ENCODE results near the gene PTPRN2.

The PTPRN2 gene

GRCh38 chr7:157615101-157615817, 972.4 kb downstream of the PTPRN2 start:
- Mint-ChIP-seq H3K27me3 (no peaks in the 10 kb centered on the region), H3K9me3 (no peaks in the 10 kb centered on the region), H3K4me3 (no peak overlapping the region), H3K4me1 (peaks cover 21% of the 10 kb centered on the region), H3K27ac (ENCODE audit: low read depth) (peak overlapping the region; percentile 62), H3K36me3 (ENCODE audit: insufficient read depth) (peaks cover 8% of the 10 kb centered on the region)
- ATAC-seq (replicated peaks; ENCODE audit: extremely low read depth, poor library complexity, severe bottlenecking) (no peak), DNase-seq (ENCODE audit: low spot score in 2 of 2) (no peak)

GRCh38 chr7:157614457-157615020, 973.1 kb downstream of the PTPRN2 start:
- H3K36me3 Mint-ChIP-seq (ENCODE audit: insufficient read depth): peaks cover 8% of the 10 kb centered on the region
- ATAC-seq (replicated peaks; ENCODE audit: extremely low read depth, poor library complexity, severe bottlenecking): no peak
- no peaks in the 10 kb centered on the region for H3K27me3 Mint-ChIP-seq
- H3K4me1 Mint-ChIP-seq: peaks cover 21% of the 10 kb centered on the region
- no peak for DNase-seq (ENCODE audit: low spot score in 2 of 2)
- H3K9me3 Mint-ChIP-seq: no peaks in the 10 kb centered on the region
- no peak overlapping the region for H3K4me3 Mint-ChIP-seq
- H3K27ac Mint-ChIP-seq (ENCODE audit: low read depth): peak overlapping the region; percentile 62

DNA sequence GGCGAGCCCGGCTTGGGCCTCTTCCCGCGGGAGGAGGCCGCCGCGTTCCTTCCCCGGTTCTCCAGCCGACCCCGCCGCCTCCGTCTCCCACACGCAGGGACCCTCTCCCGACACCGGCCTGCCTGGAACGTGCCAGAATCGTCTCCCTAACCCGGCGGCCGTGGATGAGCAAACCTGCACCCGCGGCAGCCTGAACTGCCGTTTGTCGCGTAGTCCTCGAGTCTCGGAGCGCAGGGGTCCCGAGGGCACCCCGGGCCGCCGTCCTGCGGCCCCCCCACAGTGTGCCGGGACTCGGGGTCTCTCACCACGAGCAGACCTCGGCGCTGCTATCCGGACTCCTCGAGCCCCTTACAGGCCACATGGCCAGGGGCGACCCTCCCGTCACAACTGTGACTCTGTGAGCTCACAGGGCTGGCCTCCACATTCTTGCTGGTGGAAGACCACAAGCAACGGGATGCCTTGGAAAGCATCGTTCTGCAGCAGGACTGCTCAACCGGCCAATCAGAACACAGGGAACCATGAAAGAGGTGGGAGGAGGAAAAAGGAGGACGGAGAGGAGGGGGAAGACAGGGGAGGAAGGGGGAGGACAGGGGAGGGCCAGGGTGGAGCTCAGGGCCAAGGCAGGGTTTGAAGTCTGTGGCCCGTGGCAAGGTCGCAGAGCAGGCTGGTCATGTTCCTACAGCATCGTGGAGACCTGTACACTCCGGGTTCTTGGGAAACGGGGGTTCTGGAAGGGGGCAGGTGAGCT, 973.9 kb downstream of the PTPRN2 start:
- ATAC-seq (replicated peaks; ENCODE audit: extremely low read depth, poor library complexity, severe bottlenecking): no peak
- H3K27ac Mint-ChIP-seq (ENCODE audit: low read depth): no peak overlapping the region
- no peaks in the 10 kb centered on the region for H3K27me3 Mint-ChIP-seq
- no peak for DNase-seq (ENCODE audit: low spot score in 2 of 2)
- H3K4me3 Mint-ChIP-seq: peak overlapping the region; percentile 85
- no peaks in the 10 kb centered on the region for H3K9me3 Mint-ChIP-seq
- peaks cover 21% of the 10 kb centered on the region for H3K4me1 Mint-ChIP-seq
- H3K36me3 Mint-ChIP-seq (ENCODE audit: insufficient read depth): peaks cover 11% of the 10 kb centered on the region

DNA sequence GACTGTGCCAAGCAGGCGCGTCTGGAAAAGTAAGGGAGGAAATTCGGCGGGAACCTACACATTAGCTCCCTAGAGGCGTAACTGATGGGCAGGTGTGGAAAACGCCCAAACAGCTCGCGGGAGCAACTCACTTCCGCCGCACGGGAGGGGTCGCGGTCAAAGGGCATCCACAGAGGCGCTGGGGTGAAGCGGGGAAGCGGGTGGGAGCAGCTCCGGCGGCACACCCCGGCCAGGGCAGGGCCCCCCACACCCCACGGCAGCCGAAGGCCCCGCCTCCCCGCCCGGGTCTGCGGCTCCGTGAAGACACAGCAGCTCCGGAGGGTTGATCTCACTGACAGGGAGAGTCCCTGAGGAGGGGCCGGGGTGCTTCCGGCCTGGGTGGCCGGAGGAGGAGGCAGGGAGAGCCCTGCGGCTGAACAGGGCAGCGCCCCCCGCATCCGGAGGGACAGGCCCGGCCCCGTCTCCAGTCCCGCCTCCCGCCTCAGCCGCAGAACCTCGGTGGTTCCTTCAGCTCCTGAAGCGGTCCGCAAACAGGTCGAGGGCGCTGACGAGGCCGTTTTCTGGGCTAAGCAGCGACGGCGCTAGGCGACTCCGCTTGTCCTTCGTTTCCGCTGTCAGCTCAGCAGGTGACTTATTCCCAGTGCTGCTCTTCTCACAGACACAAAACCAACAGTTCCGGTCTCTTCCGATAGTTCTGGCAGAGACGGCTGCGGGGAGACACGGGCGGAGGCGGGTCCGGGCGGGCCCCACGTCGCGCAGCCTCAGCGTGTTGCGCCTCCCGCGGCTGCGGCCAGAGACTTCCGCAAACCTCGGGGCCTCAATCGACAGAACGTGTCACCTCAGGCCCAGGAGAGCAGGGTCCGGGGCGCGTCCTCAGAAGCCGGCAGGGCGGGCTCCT, 974.7 kb downstream of the PTPRN2 start:
- no peaks in the 10 kb centered on the region for H3K9me3 Mint-ChIP-seq
- H3K4me3 Mint-ChIP-seq: peak overlapping the region; percentile 85
- H3K36me3 Mint-ChIP-seq (ENCODE audit: insufficient read depth): peaks cover 11% of the 10 kb centered on the region
- H3K27ac Mint-ChIP-seq (ENCODE audit: low read depth): peak overlapping the region; percentile 90
- ATAC-seq (replicated peaks; ENCODE audit: extremely low read depth, poor library complexity, severe bottlenecking) (peak; percentile 70), DNase-seq (ENCODE audit: low spot score in 2 of 2) (peak; percentile 47 to 54)
- peaks cover 21% of the 10 kb centered on the region for H3K4me1 Mint-ChIP-seq
- no peaks in the 10 kb centered on the region for H3K27me3 Mint-ChIP-seq

GRCh38 chr7:157612009-157612663, 975.5 kb downstream of the PTPRN2 start:
- ATAC-seq (replicated peaks; ENCODE audit: extremely low read depth, poor library complexity, severe bottlenecking) (no peak), DNase-seq (ENCODE audit: low spot score in 2 of 2) (no peak)
- H3K4me1 Mint-ChIP-seq: peaks cover 21% of the 10 kb centered on the region
- H3K9me3 Mint-ChIP-seq: no peaks in the 10 kb centered on the region
- no peaks in the 10 kb centered on the region for H3K27me3 Mint-ChIP-seq
- H3K4me3 Mint-ChIP-seq: peak overlapping the region; percentile 85
- peak overlapping the region; percentile 90 for H3K27ac Mint-ChIP-seq (ENCODE audit: low read depth)
- H3K36me3 Mint-ChIP-seq (ENCODE audit: insufficient read depth): peaks cover 11% of the 10 kb centered on the region

DNA sequence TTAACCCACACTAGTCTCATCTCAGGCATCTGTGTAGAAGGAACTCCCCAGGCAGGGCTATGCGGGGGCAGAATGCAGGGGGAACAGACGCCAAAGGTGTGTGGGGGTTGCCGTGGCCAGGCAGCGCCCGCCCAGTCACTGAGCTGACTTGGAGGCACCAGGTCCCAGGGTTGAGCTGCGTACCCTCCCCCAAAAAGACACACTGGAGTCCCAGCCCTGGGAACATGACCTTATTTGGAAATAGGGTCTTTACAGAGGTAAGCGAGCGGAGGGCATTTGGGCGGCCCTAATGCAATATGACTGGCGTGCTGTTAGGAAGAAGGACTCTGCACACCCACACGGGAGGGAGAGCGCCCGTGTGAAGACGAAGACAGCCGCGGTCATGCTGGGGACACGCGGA, 976.3 kb downstream of the PTPRN2 start:
- Mint-ChIP-seq H3K9me3 (no peaks in the 10 kb centered on the region), H3K36me3 (ENCODE audit: insufficient read depth) (peaks cover 11% of the 10 kb centered on the region), H3K27ac (ENCODE audit: low read depth) (peak overlapping the region; percentile 90), H3K4me3 (peak overlapping the region; percentile 72), H3K4me1 (peaks cover 21% of the 10 kb centered on the region), H3K27me3 (no peaks in the 10 kb centered on the region)
- DNase-seq (ENCODE audit: low spot score in 2 of 2) (no peak), ATAC-seq (replicated peaks; ENCODE audit: extremely low read depth, poor library complexity, severe bottlenecking) (no peak)

- Mint-ChIP-seq H3K4me1 (peaks cover 21% of the 10 kb centered on the region), H3K27ac (ENCODE audit: low read depth) (no peak overlapping the region), H3K4me3 (peak overlapping the region; percentile 72), H3K27me3 (no peaks in the 10 kb centered on the region), H3K9me3 (no peaks in the 10 kb centered on the region), H3K36me3 (ENCODE audit: insufficient read depth) (peaks cover 11% of the 10 kb centered on the region)
- ATAC-seq (replicated peaks; ENCODE audit: extremely low read depth, poor library complexity, severe bottlenecking): no peak
- DNase-seq (ENCODE audit: low spot score in 2 of 2): no peak
Observed at GRCh38 chr7:157610671-157611295, 976.8 kb downstream of the PTPRN2 start.

DNA sequence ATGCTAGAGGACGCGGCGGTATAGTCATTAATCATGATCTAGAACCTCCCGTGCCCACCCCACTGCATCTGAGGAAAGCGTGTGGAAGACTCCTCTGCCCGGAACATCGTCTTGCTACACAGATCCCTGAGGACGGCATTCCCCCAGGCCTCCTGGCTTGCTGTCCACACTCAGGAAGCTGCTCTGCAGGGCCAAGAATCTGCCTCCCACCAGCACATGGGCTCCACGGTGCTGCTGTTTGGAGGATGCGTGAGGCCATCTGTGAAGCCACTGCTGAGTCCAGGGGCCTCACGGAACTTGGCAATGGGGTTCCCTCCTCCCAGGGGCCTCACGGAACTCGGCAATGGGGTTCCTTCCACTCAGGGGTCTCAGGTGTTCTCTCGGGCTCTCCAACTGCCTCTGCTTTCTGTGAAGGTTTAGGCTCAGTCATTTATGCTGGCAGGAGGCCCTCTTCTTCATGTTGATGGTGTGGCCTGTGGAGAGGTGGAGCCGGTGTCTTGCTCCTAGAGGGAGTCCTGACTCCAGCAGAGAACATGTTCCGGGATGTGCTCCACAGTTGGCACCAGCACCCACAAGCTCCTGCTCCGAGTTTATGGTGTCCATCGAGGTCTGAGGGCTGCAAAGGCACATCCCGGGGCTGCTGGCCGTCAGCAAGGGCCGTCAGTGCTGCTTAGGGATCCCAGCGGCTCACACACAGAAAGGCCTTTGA, 977.5 kb downstream of the PTPRN2 start:
- peak overlapping the region; percentile 72 for H3K4me3 Mint-ChIP-seq
- H3K27ac Mint-ChIP-seq (ENCODE audit: low read depth): no peak overlapping the region
- H3K27me3 Mint-ChIP-seq: no peaks in the 10 kb centered on the region
- peaks cover 11% of the 10 kb centered on the region for H3K36me3 Mint-ChIP-seq (ENCODE audit: insufficient read depth)
- peaks cover 21% of the 10 kb centered on the region for H3K4me1 Mint-ChIP-seq
- ATAC-seq (replicated peaks; ENCODE audit: extremely low read depth, poor library complexity, severe bottlenecking): no peak
- H3K9me3 Mint-ChIP-seq: no peaks in the 10 kb centered on the region
- no peak for DNase-seq (ENCODE audit: low spot score in 2 of 2)

GRCh38 chr7:157609516-157609915, 978.1 kb downstream of the PTPRN2 start:
- Mint-ChIP-seq H3K4me3 (no peak overlapping the region), H3K36me3 (ENCODE audit: insufficient read depth) (peaks cover 11% of the 10 kb centered on the region), H3K27me3 (no peaks in the 10 kb centered on the region), H3K4me1 (peaks cover 20% of the 10 kb centered on the region), H3K9me3 (no peaks in the 10 kb centered on the region), H3K27ac (ENCODE audit: low read depth) (no peak overlapping the region)
- no peak for ATAC-seq (replicated peaks; ENCODE audit: extremely low read depth, poor library complexity, severe bottlenecking)
- no peak for DNase-seq (ENCODE audit: low spot score in 2 of 2)

DNA sequence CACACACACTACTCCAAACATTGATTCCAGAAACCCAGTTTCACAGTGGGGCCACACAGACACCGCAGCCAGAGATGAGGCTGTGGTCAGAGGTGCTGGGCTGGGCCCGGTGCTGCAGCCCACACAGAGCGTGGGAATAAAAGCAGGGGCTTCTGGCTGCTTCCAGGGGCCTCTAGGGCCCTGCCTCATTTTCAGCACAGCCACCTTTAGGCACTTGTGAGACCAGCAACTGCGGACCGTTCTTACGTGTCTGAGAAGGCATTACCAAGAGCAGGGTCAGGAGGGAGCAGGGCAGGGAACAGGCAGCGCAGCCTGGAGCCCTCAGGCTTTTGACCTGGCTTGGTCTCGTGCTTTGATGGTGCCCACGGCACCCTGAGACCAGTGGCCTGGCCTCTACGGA, 980.4 kb downstream of the PTPRN2 start:
- Mint-ChIP-seq H3K36me3 (ENCODE audit: insufficient read depth) (peaks cover 9% of the 10 kb centered on the region), H3K9me3 (no peaks in the 10 kb centered on the region), H3K4me3 (no peak overlapping the region), H3K4me1 (peaks cover 8% of the 10 kb centered on the region), H3K27me3 (no peaks in the 10 kb centered on the region), H3K27ac (ENCODE audit: low read depth) (no peak overlapping the region)
- ATAC-seq (replicated peaks; ENCODE audit: extremely low read depth, poor library complexity, severe bottlenecking) (no peak), DNase-seq (ENCODE audit: low spot score in 2 of 2) (no peak)

DNA sequence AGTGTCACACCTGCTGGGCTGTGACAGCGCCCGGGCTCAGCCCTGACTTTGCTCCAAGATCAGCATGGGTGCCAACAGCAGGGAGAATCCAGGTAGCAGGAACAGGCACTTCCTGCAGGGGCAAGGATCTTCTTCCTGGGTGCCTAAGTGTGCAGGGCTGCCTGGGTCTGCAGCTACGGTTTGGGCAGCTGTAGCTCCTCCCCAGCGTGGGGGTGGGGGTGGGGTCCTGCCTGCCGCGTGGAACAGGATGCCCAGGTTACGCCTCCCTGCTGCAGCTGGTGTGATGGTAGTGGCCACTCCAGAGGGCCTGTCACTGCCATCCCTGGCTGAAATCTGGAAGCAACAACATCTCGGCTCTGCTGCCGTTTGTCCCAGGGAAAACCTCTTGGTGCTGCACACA, 981.5 kb downstream of the PTPRN2 start:
- Mint-ChIP-seq H3K36me3 (ENCODE audit: insufficient read depth) (peaks cover 4% of the 10 kb centered on the region), H3K4me3 (no peak overlapping the region), H3K27ac (ENCODE audit: low read depth) (no peak overlapping the region), H3K4me1 (peaks cover 1% of the 10 kb centered on the region), H3K9me3 (no peaks in the 10 kb centered on the region), H3K27me3 (no peaks in the 10 kb centered on the region)
- ATAC-seq (replicated peaks; ENCODE audit: extremely low read depth, poor library complexity, severe bottlenecking) (no peak), DNase-seq (ENCODE audit: low spot score in 2 of 2) (no peak)

Data from central memory CD8-positive, alpha-beta T cell (primary cell).